A673 (cell line): ENCODE results near the gene SLC16A7. TPM values are rescaled to one million over a fixed set of nuclear protein-coding genes. Genes with fewer than 3 reads are reported as not detected.

Source experiments
- BruUV-seq: library from RNA; stranded (reverse); fragments of 400-500 nt; replicated peaks from 2 replicates; lab custom pipeline; 2021; lab: Mats Ljungman, UMichigan
- CTCF ChIA-PET: fragments of 300-600 bp; sonication (Branson Sonifier 250); formaldehyde crosslinking; loops from one replicate; lab custom pipeline; 2022; ENCODE audit warnings: antibody characterized with exemption; lab: Charles Lee
- POLR2A ChIA-PET: fragments of 300-600 bp; sonication (Branson Sonifier 250); formaldehyde crosslinking; loops from one replicate; lab custom pipeline; 2022; ENCODE audit warnings: antibody characterized with exemption; ENCODE audit not compliant: low non-redundant PET; lab: Charles Lee
- DNase-seq: peaks from one replicate; pipeline ENCODE4 v3.0.0-alpha.2; 2015; ENCODE audit warnings: low spot score
- H3K27ac ChIP-seq: fragments of 200-600 bp; sonication (generic); 2 replicates; pipeline ENCODE4 v1.5.1; 2016; ENCODE audit warnings: mixed run types, low read depth, mild to moderate bottlenecking, mixed read lengths, antibody characterized with exemption, low read length; ENCODE audit not compliant: poor library complexity, severe bottlenecking
- H3K27me3 ChIP-seq: fragments of 200-600 bp; sonication (generic); replicated peaks from 2 replicates; pipeline ENCODE4 v1.6.1; 2017; ENCODE audit warnings: mixed run types, low read depth, mild to moderate bottlenecking, mixed read lengths, antibody characterized with exemption, low read length; ENCODE audit not compliant: insufficient read depth, poor library complexity
- H3K36me3 ChIP-seq: fragments of 200-600 bp; sonication (generic); 2 replicates; pipeline ENCODE4 v1.6.1; 2016; ENCODE audit warnings: mixed run types, mild to moderate bottlenecking, mixed read lengths, antibody characterized with exemption, low read length; ENCODE audit not compliant: insufficient read depth, poor library complexity, severe bottlenecking
- H3K4me1 ChIP-seq: fragments of 200-600 bp; sonication (generic); 2 replicates; pipeline ENCODE4 v1.6.1; 2017; ENCODE audit warnings: mixed run types, mild to moderate bottlenecking, mixed read lengths, antibody characterized with exemption, low read length; ENCODE audit not compliant: insufficient read depth, poor library complexity, severe bottlenecking
- H3K4me3 ChIP-seq: fragments of 200-600 bp; sonication (generic); 2 replicates; pipeline ENCODE4 v1.5.1; 2016; ENCODE audit warnings: low read depth, mixed run types, mild to moderate bottlenecking, mixed read lengths, low read length; ENCODE audit not compliant: poor library complexity, severe bottlenecking
- H3K9me3 ChIP-seq: fragments of 200-600 bp; sonication (generic); 2 replicates; pipeline ENCODE4 v1.6.1; 2016; ENCODE audit warnings: mixed run types, low read depth, mild to moderate bottlenecking, mixed read lengths, antibody characterized with exemption, low read length; ENCODE audit not compliant: poor library complexity, severe bottlenecking
- EZH2 ChIP-seq: fragments of 200-600 bp; sonication (generic); IDR thresholded peaks from 2 replicates; pipeline ENCODE4 v1.6.1; 2017; ENCODE audit warnings: borderline replicate concordance, low read depth, mild to moderate bottlenecking, mixed read lengths, antibody characterized with exemption, low read length; ENCODE audit not compliant: poor library complexity, severe bottlenecking
- intact Hi-C: fragments of 100-400 bp; cut with micrococcal nuclease; formaldehyde crosslinking; loops from one replicate; pipeline ENCODE4 v1.10.0; 2022; ENCODE audit not compliant: unreplicated experiment
- total RNA-seq: library from RNA; stranded (reverse); gene quantifications from 2 replicates; pipeline ENCODE4 v1.2.3, GENCODE V29; 2021
- TF ChIP-seq, protein P1 (sequence below): fragments of 300-800, 200-600 bp; sonication (generic); conservative IDR thresholded peaks from 2 replicates; pipeline ENCODE4 v1.5.1; 2017; ENCODE audit warnings: low read depth, mild to moderate bottlenecking, antibody characterized with exemption, low read length, moderate library complexity, mixed read lengths

SLC16A7 gene
- total RNA-seq, 1 experiment from 2014 or later = 2.5 TPM

DNA sequence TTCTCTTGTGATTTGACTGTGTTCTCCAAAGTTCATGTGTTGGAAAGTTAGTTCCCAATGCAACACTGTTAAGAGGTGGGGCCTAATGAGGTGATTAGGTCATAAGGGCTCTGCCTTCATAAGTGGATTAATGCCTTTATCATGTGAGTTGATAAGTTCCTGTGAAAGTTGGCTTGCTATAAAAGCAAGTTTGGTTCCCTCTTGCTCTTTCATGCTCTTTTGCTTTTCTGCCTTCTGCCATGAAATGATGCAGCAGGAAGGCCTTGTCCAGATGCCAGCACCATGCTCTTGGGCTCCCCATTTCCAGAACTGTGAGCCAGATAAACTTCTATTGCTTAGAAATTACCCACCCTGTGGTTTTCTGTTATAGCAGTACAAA lies 41.9 kb downstream of the SLC16A7 start:
- no peak for DNase-seq
- no peaks in the 10 kb centered on the region for H3K27me3 ChIP-seq
- POLR2A ChIA-PET = no interaction called here
- CTCF ChIA-PET = no interaction called here
- no peaks in the 10 kb centered on the region for H3K36me3 ChIP-seq
- no TSS peak for BruUV-seq
- TF ChIP-seq, protein P1, sequence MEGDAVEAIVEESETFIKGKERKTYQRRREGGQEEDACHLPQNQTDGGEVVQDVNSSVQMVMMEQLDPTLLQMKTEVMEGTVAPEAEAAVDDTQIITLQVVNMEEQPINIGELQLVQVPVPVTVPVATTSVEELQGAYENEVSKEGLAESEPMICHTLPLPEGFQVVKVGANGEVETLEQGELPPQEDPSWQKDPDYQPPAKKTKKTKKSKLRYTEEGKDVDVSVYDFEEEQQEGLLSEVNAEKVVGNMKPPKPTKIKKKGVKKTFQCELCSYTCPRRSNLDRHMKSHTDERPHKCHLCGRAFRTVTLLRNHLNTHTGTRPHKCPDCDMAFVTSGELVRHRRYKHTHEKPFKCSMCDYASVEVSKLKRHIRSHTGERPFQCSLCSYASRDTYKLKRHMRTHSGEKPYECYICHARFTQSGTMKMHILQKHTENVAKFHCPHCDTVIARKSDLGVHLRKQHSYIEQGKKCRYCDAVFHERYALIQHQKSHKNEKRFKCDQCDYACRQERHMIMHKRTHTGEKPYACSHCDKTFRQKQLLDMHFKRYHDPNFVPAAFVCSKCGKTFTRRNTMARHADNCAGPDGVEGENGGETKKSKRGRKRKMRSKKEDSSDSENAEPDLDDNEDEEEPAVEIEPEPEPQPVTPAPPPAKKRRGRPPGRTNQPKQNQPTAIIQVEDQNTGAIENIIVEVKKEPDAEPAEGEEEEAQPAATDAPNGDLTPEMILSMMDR = no peak
- TF ChIP-seq EZH2 = no peak
- H3K9me3 ChIP-seq = no peaks in the 10 kb centered on the region
- H3K27ac ChIP-seq = no peak overlapping the region
- no peaks in the 10 kb centered on the region for H3K4me1 ChIP-seq
- intact Hi-C loops = no loop called here
- no peak overlapping the region for H3K4me3 ChIP-seq

DNA sequence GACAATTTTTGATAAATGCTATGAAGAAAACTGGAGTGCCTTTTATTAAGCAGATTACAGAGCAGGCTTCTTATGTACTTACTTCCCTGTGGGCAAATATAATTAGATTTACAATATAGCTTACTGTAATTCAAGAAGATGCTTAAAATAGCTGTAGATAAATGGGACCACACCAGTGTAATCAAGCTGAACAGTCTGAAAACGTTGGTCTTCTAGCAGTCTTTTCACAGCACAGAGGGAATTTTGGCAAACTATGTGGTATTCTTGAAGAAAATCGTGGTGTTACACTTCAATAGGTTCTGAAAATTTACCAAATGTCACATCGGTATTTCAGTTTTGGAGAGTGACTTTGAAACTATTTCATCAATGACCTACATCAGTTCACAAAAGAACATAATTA lies 47.7 kb downstream of the SLC16A7 start:
- Histone ChIP-seq H3K4me3 (no peak overlapping the region), H3K9me3 (no peaks in the 10 kb centered on the region), H3K27me3 (no peaks in the 10 kb centered on the region), H3K27ac (no peak overlapping the region), H3K36me3 (no peaks in the 10 kb centered on the region), H3K4me1 (no peaks in the 10 kb centered on the region)
- intact Hi-C loops = no loop called here
- POLR2A ChIA-PET = no interaction called here
- CTCF ChIA-PET = no interaction called here
- DNase-seq = no peak
- TF ChIP-seq, protein P1 = no peak
- TF ChIP-seq EZH2 = no peak
- BruUV-seq = no TSS peak

DNA sequence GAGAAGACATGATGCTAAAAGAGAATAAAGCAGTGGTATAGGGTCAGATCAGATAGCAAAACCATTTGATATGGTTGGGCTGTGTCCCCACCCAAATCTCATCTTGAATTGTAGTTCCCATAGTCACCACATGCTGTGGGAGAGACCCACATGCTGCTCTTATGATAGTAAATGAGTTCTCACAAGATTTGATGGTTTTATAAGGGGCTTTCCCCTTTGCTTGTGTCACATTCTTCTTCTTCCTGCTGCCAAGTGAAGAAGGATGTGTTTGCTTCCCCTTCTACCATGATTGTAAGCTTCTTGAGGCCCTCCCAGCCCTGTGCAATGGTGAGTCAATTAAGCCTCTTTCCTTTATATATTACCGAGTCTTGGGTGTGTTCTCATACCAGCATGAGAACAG lies 49.4 kb downstream of the SLC16A7 start:
- H3K4me1 ChIP-seq = no peaks in the 10 kb centered on the region
- intact Hi-C loops = no loop called here
- no peak for DNase-seq
- no peaks in the 10 kb centered on the region for H3K27me3 ChIP-seq
- POLR2A ChIA-PET = no interaction called here
- no peak overlapping the region for H3K27ac ChIP-seq
- TF ChIP-seq, protein P1 = no peak
- no peak for TF ChIP-seq EZH2
- BruUV-seq = no TSS peak
- no peaks in the 10 kb centered on the region for H3K9me3 ChIP-seq
- CTCF ChIA-PET = no interaction called here
- H3K36me3 ChIP-seq = no peaks in the 10 kb centered on the region
- no peak overlapping the region for H3K4me3 ChIP-seq
